H1 (cell line): ENCODE data around the gene ARHGEF19. TPM values are rescaled to one million over a fixed set of nuclear protein-coding genes. Genes with fewer than 3 reads are reported as not detected.

Experiments used
- ASH2L ChIP-seq: fragments of 200-600, 300-600 bp; sonication (generic); IDR thresholded peaks from one replicate; pipeline ENCODE4 v1.7.1; 2017; ENCODE audit warnings: low read length
- POLR2A ChIP-seq, 2 experiments: IDR thresholded peaks; 1 replicate in 1 of 2; 2 replicates in 1 of 2; pipeline ENCODE4 v1.6.1; 2011; ENCODE audit warnings: low read depth in 2 of 2, low read length in 2 of 2, mild to moderate bottlenecking in 2 of 2; ENCODE audit errors: control extremely low read depth in 1 of 2
- polyA plus RNA-seq, 7 experiments: library from polyadenylated mRNA; depleted of rRNA in 3 of 7; stranded (reverse) in 5 of 7; unstranded in 2 of 7; fragments of >200 nt in 5 of 7; fragments of 200-250 nt in 2 of 7; gene quantifications; 1 replicate in 5 of 7; 2 replicates in 1 of 7; 4 replicates in 1 of 7; pipeline versions ENCODE4 v1.2.1 to v1.2.3, GENCODE V29; 2011 to 2013; ENCODE audit warnings: missing spikeins in 2 of 7, mixed read lengths in 2 of 7
- total RNA-seq: library from RNA; stranded (reverse); fragmentation: NEBNext Ultra II Directional; extraction: Animal tissue kit (Norgen Biotek cat#: 25700); gene quantifications from 2 replicates; pipeline ENCODE4 v1.2.1, GENCODE V29; 2021
- TF ChIP-seq, protein P1 (sequence below): fragments of 300-600 bp; sonication (generic); IDR thresholded peaks from 2 replicates; pipeline ENCODE4 v1.7.1; 2012; ENCODE audit warnings: low read length, moderate library complexity, mild to moderate bottlenecking, inconsistent platforms; ENCODE audit not compliant: insufficient replicate concordance

The ARHGEF19 gene
- total and polyA plus RNA-seq, 2 of the 8 experiments (the other 6 are each of a cell fraction or from before 2014, with no cell fraction given) = 47.5 to 56.4 TPM

- TF ChIP-seq, protein P1, sequence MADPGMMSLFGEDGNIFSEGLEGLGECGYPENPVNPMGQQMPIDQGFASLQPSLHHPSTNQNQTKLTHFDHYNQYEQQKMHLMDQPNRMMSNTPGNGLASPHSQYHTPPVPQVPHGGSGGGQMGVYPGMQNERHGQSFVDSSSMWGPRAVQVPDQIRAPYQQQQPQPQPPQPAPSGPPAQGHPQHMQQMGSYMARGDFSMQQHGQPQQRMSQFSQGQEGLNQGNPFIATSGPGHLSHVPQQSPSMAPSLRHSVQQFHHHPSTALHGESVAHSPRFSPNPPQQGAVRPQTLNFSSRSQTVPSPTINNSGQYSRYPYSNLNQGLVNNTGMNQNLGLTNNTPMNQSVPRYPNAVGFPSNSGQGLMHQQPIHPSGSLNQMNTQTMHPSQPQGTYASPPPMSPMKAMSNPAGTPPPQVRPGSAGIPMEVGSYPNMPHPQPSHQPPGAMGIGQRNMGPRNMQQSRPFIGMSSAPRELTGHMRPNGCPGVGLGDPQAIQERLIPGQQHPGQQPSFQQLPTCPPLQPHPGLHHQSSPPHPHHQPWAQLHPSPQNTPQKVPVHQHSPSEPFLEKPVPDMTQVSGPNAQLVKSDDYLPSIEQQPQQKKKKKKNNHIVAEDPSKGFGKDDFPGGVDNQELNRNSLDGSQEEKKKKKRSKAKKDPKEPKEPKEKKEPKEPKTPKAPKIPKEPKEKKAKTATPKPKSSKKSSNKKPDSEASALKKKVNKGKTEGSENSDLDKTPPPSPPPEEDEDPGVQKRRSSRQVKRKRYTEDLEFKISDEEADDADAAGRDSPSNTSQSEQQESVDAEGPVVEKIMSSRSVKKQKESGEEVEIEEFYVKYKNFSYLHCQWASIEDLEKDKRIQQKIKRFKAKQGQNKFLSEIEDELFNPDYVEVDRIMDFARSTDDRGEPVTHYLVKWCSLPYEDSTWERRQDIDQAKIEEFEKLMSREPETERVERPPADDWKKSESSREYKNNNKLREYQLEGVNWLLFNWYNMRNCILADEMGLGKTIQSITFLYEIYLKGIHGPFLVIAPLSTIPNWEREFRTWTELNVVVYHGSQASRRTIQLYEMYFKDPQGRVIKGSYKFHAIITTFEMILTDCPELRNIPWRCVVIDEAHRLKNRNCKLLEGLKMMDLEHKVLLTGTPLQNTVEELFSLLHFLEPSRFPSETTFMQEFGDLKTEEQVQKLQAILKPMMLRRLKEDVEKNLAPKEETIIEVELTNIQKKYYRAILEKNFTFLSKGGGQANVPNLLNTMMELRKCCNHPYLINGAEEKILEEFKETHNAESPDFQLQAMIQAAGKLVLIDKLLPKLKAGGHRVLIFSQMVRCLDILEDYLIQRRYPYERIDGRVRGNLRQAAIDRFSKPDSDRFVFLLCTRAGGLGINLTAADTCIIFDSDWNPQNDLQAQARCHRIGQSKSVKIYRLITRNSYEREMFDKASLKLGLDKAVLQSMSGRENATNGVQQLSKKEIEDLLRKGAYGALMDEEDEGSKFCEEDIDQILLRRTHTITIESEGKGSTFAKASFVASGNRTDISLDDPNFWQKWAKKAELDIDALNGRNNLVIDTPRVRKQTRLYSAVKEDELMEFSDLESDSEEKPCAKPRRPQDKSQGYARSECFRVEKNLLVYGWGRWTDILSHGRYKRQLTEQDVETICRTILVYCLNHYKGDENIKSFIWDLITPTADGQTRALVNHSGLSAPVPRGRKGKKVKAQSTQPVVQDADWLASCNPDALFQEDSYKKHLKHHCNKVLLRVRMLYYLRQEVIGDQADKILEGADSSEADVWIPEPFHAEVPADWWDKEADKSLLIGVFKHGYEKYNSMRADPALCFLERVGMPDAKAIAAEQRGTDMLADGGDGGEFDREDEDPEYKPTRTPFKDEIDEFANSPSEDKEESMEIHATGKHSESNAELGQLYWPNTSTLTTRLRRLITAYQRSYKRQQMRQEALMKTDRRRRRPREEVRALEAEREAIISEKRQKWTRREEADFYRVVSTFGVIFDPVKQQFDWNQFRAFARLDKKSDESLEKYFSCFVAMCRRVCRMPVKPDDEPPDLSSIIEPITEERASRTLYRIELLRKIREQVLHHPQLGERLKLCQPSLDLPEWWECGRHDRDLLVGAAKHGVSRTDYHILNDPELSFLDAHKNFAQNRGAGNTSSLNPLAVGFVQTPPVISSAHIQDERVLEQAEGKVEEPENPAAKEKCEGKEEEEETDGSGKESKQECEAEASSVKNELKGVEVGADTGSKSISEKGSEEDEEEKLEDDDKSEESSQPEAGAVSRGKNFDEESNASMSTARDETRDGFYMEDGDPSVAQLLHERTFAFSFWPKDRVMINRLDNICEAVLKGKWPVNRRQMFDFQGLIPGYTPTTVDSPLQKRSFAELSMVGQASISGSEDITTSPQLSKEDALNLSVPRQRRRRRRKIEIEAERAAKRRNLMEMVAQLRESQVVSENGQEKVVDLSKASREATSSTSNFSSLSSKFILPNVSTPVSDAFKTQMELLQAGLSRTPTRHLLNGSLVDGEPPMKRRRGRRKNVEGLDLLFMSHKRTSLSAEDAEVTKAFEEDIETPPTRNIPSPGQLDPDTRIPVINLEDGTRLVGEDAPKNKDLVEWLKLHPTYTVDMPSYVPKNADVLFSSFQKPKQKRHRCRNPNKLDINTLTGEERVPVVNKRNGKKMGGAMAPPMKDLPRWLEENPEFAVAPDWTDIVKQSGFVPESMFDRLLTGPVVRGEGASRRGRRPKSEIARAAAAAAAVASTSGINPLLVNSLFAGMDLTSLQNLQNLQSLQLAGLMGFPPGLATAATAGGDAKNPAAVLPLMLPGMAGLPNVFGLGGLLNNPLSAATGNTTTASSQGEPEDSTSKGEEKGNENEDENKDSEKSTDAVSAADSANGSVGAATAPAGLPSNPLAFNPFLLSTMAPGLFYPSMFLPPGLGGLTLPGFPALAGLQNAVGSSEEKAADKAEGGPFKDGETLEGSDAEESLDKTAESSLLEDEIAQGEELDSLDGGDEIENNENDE = no peak
- TF ChIP-seq POLR2A (IDR thresholded peaks at IDR 0.05; ENCODE audit: control extremely low read depth in 1 of 2, low read depth in 2 of 2, low read length in 2 of 2) = 0 out of 3 replicates have a peak, but pooled peaks of 1 of the 2 experiments have one; percentile 2
- TF ChIP-seq ASH2L = no peak
These were observed 60.5 kb downstream of the ARHGEF19 start (continued) for GRCh38 chr1:16151995-16152384.
